NCI-H2081 (cell line): ENCODE data around the gene EPHB1.
"Not testable (repeated sequence)": the region's sequence is repeated elsewhere in the genome, so short reads cannot be mapped to it uniquely, and the experiment has no call there.

Experiments used
- DNase-seq, 2 experiments: peaks; one replicate each; lab custom pipeline; 2025; lab: John Stamatoyannopoulos, UW

The EPHB1 gene

DNA sequence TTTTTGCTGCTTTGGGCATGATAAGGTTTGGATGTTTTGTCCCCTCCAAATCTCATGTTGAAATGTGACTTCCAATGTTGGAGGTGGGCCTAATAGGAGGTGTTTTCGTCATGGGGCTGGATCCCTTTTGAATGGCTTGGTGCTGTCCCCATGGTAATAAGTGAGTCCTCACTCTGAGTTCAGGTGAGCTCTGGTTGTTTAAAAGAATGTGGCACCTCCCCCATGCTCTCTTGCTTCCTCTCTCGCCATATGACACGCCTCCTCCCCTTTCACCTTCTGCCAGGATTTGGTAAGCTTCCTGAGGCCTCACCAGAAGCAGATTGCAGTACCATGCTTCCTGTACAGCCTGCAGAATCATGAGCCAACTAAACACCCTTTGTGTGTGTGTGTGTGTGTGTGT is 255.5 kb downstream of the EPHB1 start:
- DNase-seq, result no peak

DNA sequence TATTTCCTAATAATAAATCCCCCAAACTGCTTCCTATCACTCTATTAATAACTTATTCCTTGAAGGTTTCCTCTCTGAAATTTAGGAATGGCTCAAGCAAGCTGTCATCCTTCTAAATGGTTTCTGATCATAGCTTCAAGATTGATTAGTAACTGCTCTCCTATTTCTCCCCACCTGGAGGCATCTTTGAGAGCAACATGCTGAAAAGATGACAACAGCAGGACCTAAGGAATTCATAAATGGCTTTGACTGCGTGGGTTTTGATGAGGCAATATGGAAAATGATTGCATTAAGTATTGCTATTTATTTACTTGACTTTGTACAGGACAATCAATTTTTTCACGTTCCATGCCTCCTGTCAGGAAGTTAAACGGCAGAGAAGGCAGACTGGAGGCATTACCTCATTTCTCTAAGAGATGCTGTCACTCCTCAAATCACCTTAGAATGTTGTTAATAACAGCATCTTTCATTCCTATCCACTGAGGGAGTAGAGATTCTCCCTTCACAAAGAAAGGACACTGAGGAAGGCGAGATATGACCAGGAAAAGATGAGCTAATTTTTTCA is 256.4 kb downstream of the EPHB1 start:
- DNase-seq, result no peak

DNA sequence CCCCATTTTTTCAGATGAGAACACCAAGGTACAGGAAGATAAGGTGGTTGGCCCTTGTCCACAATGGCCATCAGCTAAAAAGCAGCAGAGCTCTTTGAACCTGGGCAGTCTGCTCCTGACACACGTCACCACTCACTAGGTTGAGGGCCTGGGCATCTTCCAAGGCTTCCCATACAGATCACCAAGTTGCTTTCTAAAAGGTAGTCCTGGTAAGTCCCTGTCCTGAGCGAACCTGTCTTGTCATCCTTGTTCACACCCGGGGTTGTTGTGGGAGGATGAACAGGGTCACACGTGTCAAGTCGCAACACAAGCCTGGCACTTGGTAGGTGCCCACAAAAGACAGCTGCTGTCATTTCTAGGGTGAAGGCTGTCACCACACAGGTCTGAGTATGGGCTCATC is 260.4 kb downstream of the EPHB1 start:
- no peak for DNase-seq

GRCh38 chr3:135056084-135056730 is 261.1 kb downstream of the EPHB1 start:
- DNase-seq, result no peak

- no peak for DNase-seq
Measured at GRCh38 chr3:135056733-135057310, 261.8 kb downstream of the EPHB1 start.

- no peak for DNase-seq
Measured at GRCh38 chr3:135057996-135058395, 262.9 kb downstream of the EPHB1 start.

DNA sequence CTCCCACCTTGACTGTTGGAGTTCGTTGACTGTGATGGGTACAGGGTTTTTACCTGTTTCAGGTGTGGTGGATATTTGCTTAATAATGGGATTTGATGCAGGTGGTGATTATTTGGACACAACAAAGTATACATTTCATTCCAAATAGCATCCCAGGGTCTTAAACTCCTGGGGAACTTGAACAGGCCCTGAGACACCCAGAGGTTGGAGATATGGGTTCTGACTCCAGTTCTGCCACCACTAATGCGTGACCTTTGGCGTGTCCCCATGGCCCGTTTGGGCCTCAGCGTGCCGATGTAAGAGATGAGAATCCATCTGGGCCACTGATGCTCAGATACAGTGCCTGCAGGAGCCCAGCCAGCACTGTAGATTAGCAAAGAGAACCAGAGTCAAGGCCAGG is 264.5 kb downstream of the EPHB1 start:
- DNase-seq, result no peak

- DNase-seq, result not testable (repeated sequence)
Measured at GRCh38 chr3:135066844-135067727, 272.0 kb downstream of the EPHB1 start.

DNA sequence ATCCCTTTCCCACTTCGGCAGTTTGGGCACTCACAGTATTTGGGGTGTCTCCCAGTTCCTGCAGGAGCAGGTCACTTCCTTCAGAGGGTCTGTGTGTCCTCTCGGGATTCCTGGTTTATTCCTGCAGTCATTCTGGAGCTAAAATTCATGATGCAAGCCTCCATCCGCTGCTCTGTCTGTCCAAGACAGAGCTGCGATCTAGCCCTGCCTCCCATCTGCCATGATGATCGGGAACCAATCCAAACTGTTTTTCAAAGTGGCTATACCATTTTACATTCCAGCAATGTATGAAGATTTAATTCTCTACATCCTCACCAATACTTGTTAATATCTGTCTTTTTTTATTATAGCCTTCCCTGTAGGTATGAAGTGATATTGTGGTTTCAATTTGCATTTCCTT is 273.0 kb downstream of the EPHB1 start:
- no peak for DNase-seq

DNA sequence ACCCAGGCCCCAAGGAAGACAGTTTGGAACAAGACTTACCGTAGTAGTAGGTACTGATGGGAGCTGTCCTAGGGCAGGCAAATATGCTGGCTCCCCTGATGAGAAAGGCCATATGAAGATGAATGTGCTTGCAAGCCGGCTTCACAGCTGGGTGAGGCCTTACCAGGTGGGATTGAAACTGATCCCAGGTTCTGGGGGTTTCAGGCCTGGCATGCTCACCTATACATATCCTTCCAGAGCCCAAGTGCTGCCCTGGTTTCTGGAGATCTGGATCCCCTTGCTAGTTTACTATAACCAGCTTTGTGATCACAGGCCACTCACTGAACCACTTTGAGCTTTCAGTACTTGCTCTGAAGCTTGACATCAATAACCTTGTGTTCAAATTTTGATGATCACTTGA is 274.3 kb downstream of the EPHB1 start:
- no peak for DNase-seq

DNA sequence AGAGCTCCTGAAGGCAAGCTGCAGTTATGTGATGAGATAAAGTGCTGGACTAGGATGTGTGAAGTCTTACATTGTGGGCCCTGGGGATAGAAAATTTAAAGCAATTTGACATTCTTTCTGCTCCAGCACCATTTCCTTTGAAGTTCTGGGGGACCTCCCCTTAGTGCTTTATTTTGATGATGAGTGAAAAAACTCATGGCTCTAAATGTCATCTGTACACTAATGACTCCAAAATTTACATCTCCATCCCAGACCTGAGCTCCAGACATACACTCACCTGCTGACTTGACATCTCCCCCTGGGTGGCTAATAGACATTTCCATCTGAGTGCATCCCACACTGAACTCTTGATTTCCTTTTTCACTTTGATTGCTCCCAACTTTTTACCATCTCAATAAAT is 276.4 kb downstream of the EPHB1 start:
- no peak for DNase-seq

- no peak for DNase-seq
Measured at GRCh38 chr3:135072431-135072830, 277.4 kb downstream of the EPHB1 start.

- DNase-seq, result no peak
Measured at GRCh38 chr3:135075157-135075556, 280.1 kb downstream of the EPHB1 start.

DNA sequence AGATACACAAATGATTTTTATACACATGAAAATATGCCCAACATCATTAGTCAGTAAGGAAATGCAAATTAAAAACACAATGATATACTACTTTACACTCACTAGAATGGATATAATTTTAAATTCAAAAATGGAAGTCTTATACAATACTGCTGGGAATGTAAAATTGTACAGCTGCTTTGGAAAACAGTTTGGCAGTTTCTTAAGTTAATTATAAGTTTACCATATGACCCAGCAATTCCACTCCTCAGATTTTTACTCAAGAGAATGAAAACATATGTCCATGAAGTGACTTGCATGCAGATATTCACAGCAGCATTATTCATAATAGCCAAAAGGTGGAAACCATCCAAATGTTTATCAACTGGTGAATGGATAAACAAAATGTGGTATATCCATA is 281.3 kb downstream of the EPHB1 start:
- no peak for DNase-seq

- DNase-seq, result no peak
Measured at GRCh38 chr3:135077186-135077585, 282.1 kb downstream of the EPHB1 start.

- no peak for DNase-seq
Measured at GRCh38 chr3:135078283-135078682, 283.2 kb downstream of the EPHB1 start.

GRCh38 chr3:135079095-135079494 is 284.0 kb downstream of the EPHB1 start:
- no peak for DNase-seq

DNA sequence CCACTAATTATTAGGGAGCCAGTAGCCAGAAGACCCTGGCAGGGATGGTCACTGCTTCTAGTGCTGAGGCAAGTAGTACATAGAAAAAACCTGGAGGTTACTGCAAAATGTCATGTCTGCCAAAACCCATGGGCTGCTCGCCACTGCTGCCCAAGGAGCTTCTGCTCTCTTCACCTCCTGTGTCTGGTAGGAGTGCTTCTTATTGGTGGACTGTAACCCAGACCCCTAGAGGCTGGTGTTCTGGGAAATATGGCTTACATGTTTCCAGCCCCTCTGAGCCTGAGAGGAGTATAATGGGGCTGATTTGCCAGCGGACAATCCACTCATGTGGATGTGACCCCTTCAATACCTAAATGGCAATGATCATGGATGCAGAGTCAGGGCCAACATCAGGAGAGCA is 286.4 kb downstream of the EPHB1 start:
- DNase-seq, result no peak

DNA sequence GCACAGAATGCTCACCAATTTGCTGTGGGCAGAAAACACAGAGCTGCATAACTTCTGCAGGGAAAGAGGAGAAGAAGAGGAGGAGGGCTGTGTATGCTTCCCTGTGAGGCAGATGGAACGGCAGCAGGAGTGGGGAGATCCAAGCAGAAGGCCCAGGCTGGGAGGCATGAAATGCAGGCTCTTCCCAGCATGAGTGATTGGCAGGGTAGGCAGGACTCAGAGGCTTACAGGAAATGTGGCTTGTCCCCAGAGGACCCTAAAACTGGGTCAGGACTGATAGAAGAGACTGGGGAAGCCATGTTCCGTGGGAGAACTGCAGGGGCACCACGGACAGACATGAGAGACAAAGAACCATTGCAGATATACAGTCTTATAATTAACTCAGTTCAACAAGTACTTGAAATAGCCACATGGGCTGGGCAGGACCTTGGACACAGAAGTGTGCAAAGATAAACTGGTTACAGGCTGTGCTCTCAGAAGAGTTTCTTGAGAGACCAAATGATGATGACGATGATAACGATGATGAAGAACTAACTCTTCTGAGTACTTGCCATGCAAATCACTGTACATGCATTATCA is 286.9 kb downstream of the EPHB1 start:
- DNase-seq, result no peak

DNA sequence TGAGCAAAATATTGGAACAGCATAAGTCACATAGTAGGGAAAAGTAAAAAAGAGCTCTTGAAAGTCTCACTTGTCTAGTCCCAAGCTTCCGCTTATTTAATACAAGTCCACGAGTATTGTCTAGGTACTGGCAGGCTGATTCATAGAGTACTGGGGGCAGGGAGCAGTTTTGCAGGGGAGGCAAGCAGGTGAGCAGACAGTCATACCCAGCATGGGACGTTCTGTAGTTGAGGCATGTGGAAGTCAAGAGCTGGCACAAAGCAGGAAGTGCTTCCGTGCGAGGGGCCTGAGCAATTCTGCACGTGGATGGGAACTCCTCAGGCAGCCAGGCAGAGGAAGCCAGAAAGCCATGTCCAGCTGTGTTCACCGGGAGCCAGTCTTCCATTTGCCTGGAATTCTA is 287.6 kb downstream of the EPHB1 start:
- no peak for DNase-seq

- peak; percentile 60 to 79 for DNase-seq
Measured at GRCh38 chr3:135083179-135083578, 288.1 kb downstream of the EPHB1 start.

DNA sequence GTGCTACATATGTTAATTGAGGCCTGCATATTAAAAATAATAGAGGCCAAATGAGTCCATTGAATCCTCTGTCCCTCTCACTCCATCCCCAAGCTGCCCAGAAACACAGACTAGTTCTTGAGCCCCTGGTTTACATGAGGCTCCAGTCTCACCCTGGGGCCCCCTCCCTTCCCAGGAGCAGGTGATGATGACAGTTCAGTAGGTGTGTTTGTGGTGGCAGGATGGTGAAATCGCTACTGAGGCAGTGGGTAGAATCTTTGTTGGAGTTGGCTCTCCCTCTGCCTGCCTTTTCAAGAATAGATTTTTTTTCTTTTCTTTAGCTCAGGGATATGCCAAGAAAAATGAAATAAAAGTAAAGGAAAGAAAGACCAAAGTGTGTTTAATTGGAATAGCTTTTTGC is 288.7 kb downstream of the EPHB1 start:
- DNase-seq, result no peak

- no peak for DNase-seq
Measured at GRCh38 chr3:135084405-135084804, 289.3 kb downstream of the EPHB1 start.
